Mesenchymal stem cell (in vitro differentiated cells and primary cell): ENCODE results near the gene EEFSEC.

Experiments
- DNase-seq: peaks from one replicate; pipeline ENCODE4 v3.0.0-alpha.2; 2013
- H2AFZ ChIP-seq: one replicate; pipeline ENCODE4 v1.6.1; 2013; ENCODE audit warnings: low read depth, mild to moderate bottlenecking, control low read depth, inconsistent platforms, low read length, moderate library complexity
- H2AK5ac ChIP-seq: 2 replicates; pipeline ENCODE4 v1.6.1; 2013; ENCODE audit warnings: low read length, moderate library complexity, mild to moderate bottlenecking, inconsistent platforms; ENCODE audit not compliant: severe bottlenecking
- H2BK120ac ChIP-seq: one replicate; pipeline ENCODE4 v1.6.1; 2013; ENCODE audit warnings: low read depth, mild to moderate bottlenecking, inconsistent platforms, low read length, moderate library complexity
- H2BK12ac ChIP-seq, 2 experiments: one replicate each; pipeline ENCODE4 v1.6.1; 2013; ENCODE audit warnings: inconsistent platforms in 2 of 2, low read length in 2 of 2, mild to moderate bottlenecking in 2 of 2, moderate library complexity in 2 of 2, control low read depth in 1 of 2
- H2BK15ac ChIP-seq: one replicate; pipeline ENCODE4 v1.6.1; 2013; ENCODE audit warnings: mild to moderate bottlenecking, low read depth, inconsistent platforms; ENCODE audit not compliant: poor library complexity, severe bottlenecking
- H2BK5ac ChIP-seq: 2 replicates; pipeline ENCODE4 v1.6.1; 2013; ENCODE audit warnings: low read depth, mild to moderate bottlenecking, low read length, control low read depth, inconsistent platforms; ENCODE audit not compliant: poor library complexity, severe bottlenecking
- H3K14ac ChIP-seq, 2 experiments: one replicate each; pipeline ENCODE4 v1.6.1; 2013; ENCODE audit warnings: inconsistent platforms in 2 of 2, low read length in 2 of 2, control low read depth in 1 of 2, mild to moderate bottlenecking in 1 of 2, moderate library complexity in 1 of 2
- H3K18ac ChIP-seq, 2 experiments: one replicate each; pipeline ENCODE4 v1.6.1; 2013; ENCODE audit warnings: inconsistent platforms in 2 of 2, low read length in 2 of 2, control low read depth in 1 of 2, low read depth in 1 of 2, mild to moderate bottlenecking in 1 of 2
- H3K23ac ChIP-seq, 2 experiments: one replicate each; pipeline ENCODE4 v1.6.1; 2013; ENCODE audit warnings: inconsistent platforms in 2 of 2, low read length in 2 of 2, mild to moderate bottlenecking in 2 of 2, moderate library complexity in 2 of 2, control low read depth in 1 of 2
- H3K27ac ChIP-seq: 2 replicates; pipeline ENCODE4 v1.5.1; 2013; ENCODE audit warnings: mild to moderate bottlenecking, moderate library complexity, low read length, control low read depth, inconsistent platforms; ENCODE audit not compliant: poor library complexity, severe bottlenecking
- H3K27me3 ChIP-seq, 2 experiments: 2 replicates each; pipeline versions ENCODE4 v1.6.1 to v1.7.0; 2013; ENCODE audit warnings: low read length in 2 of 2, mild to moderate bottlenecking in 2 of 2, moderate library complexity in 2 of 2, control low read depth in 1 of 2, inconsistent platforms in 1 of 2; ENCODE audit not compliant: control insufficient read depth in 1 of 2, insufficient read depth in 1 of 2
- H3K36me3 ChIP-seq, 2 experiments: 2 replicates each; pipeline versions ENCODE4 v1.6.1 to v1.7.0; 2013; ENCODE audit warnings: low read length in 2 of 2, control low read depth in 1 of 2, inconsistent platforms in 1 of 2, low read depth in 1 of 2, mild to moderate bottlenecking in 1 of 2; ENCODE audit not compliant: insufficient read depth in 2 of 2, control insufficient read depth in 1 of 2
- H3K4ac ChIP-seq, 2 experiments: one replicate each; pipeline ENCODE4 v1.6.1; 2013; ENCODE audit warnings: inconsistent platforms in 2 of 2, low read length in 2 of 2, mild to moderate bottlenecking in 2 of 2, moderate library complexity in 2 of 2, control low read depth in 1 of 2, low read depth in 1 of 2
- H3K4me1 ChIP-seq: 2 replicates; pipeline ENCODE4 v1.6.1; 2013; ENCODE audit warnings: low read depth, low read length, control low read depth; ENCODE audit not compliant: control insufficient read depth, insufficient read depth
- H3K4me2 ChIP-seq: 2 replicates; pipeline ENCODE4 v1.6.1; 2013; ENCODE audit warnings: low read length, mild to moderate bottlenecking, inconsistent platforms; ENCODE audit not compliant: poor library complexity, severe bottlenecking
- H3K4me3 ChIP-seq, 2 experiments: 2 replicates each; pipeline versions ENCODE4 v1.5.1 to v1.7.0; 2013; ENCODE audit warnings: low read length in 2 of 2, mild to moderate bottlenecking in 2 of 2, control low read depth in 1 of 2, low read depth in 1 of 2; ENCODE audit not compliant: insufficient read depth in 1 of 2
- H3K79me1 ChIP-seq: replicated peaks from 2 replicates; pipeline ENCODE4 v1.6.1; 2013; ENCODE audit warnings: mild to moderate bottlenecking, control low read depth, low read length, inconsistent platforms; ENCODE audit not compliant: poor library complexity, severe bottlenecking
- H3K9ac ChIP-seq: 2 replicates; pipeline ENCODE4 v1.7.0; 2013; ENCODE audit warnings: mild to moderate bottlenecking, low read length, moderate library complexity
- H3K9me3 ChIP-seq: 2 replicates; pipeline ENCODE4 v1.7.0; 2013; ENCODE audit warnings: mild to moderate bottlenecking, low read length; ENCODE audit not compliant: control insufficient read depth
- H4K8ac ChIP-seq: one replicate; pipeline ENCODE4 v1.6.1; 2013; ENCODE audit warnings: inconsistent platforms, mild to moderate bottlenecking, low read length, moderate library complexity
- H4K91ac ChIP-seq: one replicate; pipeline ENCODE4 v1.6.1; 2013; ENCODE audit warnings: mild to moderate bottlenecking, low read length, inconsistent platforms
- WGBS: methylation state at CpG from one replicate; pipeline ENCODE4 v1.1.7; 2013; ENCODE audit warnings: mixed read lengths; 5-methylcytosine and 5-hydroxymethylcytosine counted together

EEFSEC gene

GRCh38 chr3:128415200-128415772, 262.0 kb downstream of the EEFSEC start:
- Histone ChIP-seq H3K79me1 (no peaks in the 10 kb centered on the region), H2BK5ac (no peak overlapping the region), H2AFZ (no peak overlapping the region), H4K91ac (no peak overlapping the region), H4K8ac (no peak overlapping the region), H3K27me3 (peaks cover 0 to 74% of the 10 kb centered on the region in 2 experiments), H3K36me3 (no peaks in the 10 kb centered on the region), H3K9ac (no peak overlapping the region), H3K14ac (peak overlapping the region in 1 of 2 experiments; percentile 2), H2BK120ac (no peak overlapping the region), H2BK12ac (no peak overlapping the region), H3K4me2 (no peak overlapping the region), H3K4me3 (no peak overlapping the region), H2AK5ac (no peak overlapping the region), H3K9me3 (no peaks in the 10 kb centered on the region), H3K27ac (no peak overlapping the region), H3K18ac (no peak overlapping the region), H2BK15ac (peak overlapping the region; percentile 26), H3K4ac (no peak overlapping the region), H3K4me1 (peaks cover 16% of the 10 kb centered on the region), H3K23ac (no peak overlapping the region)
- 95% methylated on average over 16 of the region's 16 CpGs for WGBS
- DNase-seq, result no peak

GRCh38 chr3:128415773-128416577, 262.7 kb downstream of the EEFSEC start:
- peaks cover 0 to 75% of the 10 kb centered on the region in 2 experiments for H3K27me3 ChIP-seq
- H3K18ac ChIP-seq, result peak overlapping the region in 1 of 2 experiments; percentile 58
- H2AK5ac ChIP-seq, result no peak overlapping the region
- H3K79me1 ChIP-seq, result no peaks in the 10 kb centered on the region
- H3K9me3 ChIP-seq, result no peaks in the 10 kb centered on the region
- peaks cover 16% of the 10 kb centered on the region for H3K4me1 ChIP-seq
- H4K91ac ChIP-seq, result peak overlapping the region; percentile 1
- H2AFZ ChIP-seq, result no peak overlapping the region
- H2BK120ac ChIP-seq, result no peak overlapping the region
- WGBS, result 66% methylated on average over 16 of the region's 19 CpGs
- H2BK12ac ChIP-seq, result peak overlapping the region in 1 of 2 experiments; percentile 0
- H3K4ac ChIP-seq, result no peak overlapping the region
- no peaks in the 10 kb centered on the region for H3K36me3 ChIP-seq
- H3K23ac ChIP-seq, result no peak overlapping the region
- H2BK5ac ChIP-seq, result no peak overlapping the region
- H3K4me2 ChIP-seq, result no peak overlapping the region
- peak overlapping the region; percentile 33 for H4K8ac ChIP-seq
- no peak overlapping the region for H3K4me3 ChIP-seq
- H2BK15ac ChIP-seq, result no peak overlapping the region
- DNase-seq, result no peak
- no peak overlapping the region for H3K9ac ChIP-seq
- peak overlapping the region in 1 of 2 experiments; percentile 21 for H3K14ac ChIP-seq
- H3K27ac ChIP-seq, result no peak overlapping the region

GRCh38 chr3:128416578-128417211, 263.4 kb downstream of the EEFSEC start:
- Histone ChIP-seq H3K4me3 (no peak overlapping the region), H3K9ac (no peak overlapping the region), H2AK5ac (no peak overlapping the region), H3K36me3 (no peaks in the 10 kb centered on the region), H3K27ac (no peak overlapping the region), H3K4ac (no peak overlapping the region), H4K91ac (peak overlapping the region; percentile 1), H3K9me3 (no peaks in the 10 kb centered on the region), H3K27me3 (peaks cover 3 to 81% of the 10 kb centered on the region in 2 experiments), H3K4me1 (peaks cover 16% of the 10 kb centered on the region), H3K14ac (no peak overlapping the region), H2BK15ac (no peak overlapping the region), H3K79me1 (no peaks in the 10 kb centered on the region), H3K4me2 (no peak overlapping the region), H3K18ac (peak overlapping the region in 1 of 2 experiments; percentile 53), H2BK120ac (no peak overlapping the region), H2AFZ (no peak overlapping the region), H2BK5ac (no peak overlapping the region), H4K8ac (peak overlapping the region; percentile 33), H3K23ac (no peak overlapping the region), H2BK12ac (peak overlapping the region in 1 of 2 experiments; percentile 7)
- peak; percentile 85 for DNase-seq
- 35% methylated on average over 12 of the region's 12 CpGs for WGBS

DNA sequence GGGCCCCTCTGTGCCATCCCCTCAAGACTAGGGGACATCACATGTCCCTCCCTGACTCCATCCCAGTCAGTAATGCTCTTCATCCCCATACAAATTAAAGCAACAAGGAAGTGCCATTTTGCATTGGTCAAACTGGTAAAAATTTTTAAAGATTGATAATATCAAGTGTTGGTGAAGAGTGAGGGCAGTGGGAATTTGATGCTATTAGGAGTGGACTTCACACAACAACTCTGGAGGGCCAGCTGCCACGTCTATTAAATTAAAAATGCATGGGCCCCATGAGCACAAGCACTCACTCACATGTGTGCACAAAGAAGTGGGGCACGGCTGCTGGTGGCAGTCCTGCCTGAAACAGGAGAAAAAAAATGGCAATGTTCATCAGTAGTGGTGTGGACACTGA, 265.6 kb downstream of the EEFSEC start:
- Histone ChIP-seq H3K9ac (no peak overlapping the region), H3K36me3 (no peaks in the 10 kb centered on the region), H2BK12ac (no peak overlapping the region), H2BK5ac (no peak overlapping the region), H3K18ac (no peak overlapping the region), H2BK120ac (no peak overlapping the region), H3K4ac (no peak overlapping the region), H2AK5ac (no peak overlapping the region), H3K4me1 (peaks cover 20% of the 10 kb centered on the region), H3K4me3 (no peak overlapping the region), H4K8ac (no peak overlapping the region), H3K9me3 (no peaks in the 10 kb centered on the region), H3K27ac (no peak overlapping the region), H2AFZ (no peak overlapping the region), H3K79me1 (no peaks in the 10 kb centered on the region), H3K27me3 (peaks cover 7 to 81% of the 10 kb centered on the region in 2 experiments), H4K91ac (no peak overlapping the region), H3K23ac (no peak overlapping the region), H3K4me2 (no peak overlapping the region), H3K14ac (no peak overlapping the region), H2BK15ac (no peak overlapping the region)
- 88% methylated on average over 2 of the region's 2 CpGs for WGBS
- DNase-seq, result no peak
